Measurements from ENCODE around the gene ZC3H4.
"Not testable (repeated sequence)": the region's sequence is repeated elsewhere in the genome, so short reads cannot be mapped to it uniquely, and the experiment has no call there.

ZC3H4 gene

DNA sequence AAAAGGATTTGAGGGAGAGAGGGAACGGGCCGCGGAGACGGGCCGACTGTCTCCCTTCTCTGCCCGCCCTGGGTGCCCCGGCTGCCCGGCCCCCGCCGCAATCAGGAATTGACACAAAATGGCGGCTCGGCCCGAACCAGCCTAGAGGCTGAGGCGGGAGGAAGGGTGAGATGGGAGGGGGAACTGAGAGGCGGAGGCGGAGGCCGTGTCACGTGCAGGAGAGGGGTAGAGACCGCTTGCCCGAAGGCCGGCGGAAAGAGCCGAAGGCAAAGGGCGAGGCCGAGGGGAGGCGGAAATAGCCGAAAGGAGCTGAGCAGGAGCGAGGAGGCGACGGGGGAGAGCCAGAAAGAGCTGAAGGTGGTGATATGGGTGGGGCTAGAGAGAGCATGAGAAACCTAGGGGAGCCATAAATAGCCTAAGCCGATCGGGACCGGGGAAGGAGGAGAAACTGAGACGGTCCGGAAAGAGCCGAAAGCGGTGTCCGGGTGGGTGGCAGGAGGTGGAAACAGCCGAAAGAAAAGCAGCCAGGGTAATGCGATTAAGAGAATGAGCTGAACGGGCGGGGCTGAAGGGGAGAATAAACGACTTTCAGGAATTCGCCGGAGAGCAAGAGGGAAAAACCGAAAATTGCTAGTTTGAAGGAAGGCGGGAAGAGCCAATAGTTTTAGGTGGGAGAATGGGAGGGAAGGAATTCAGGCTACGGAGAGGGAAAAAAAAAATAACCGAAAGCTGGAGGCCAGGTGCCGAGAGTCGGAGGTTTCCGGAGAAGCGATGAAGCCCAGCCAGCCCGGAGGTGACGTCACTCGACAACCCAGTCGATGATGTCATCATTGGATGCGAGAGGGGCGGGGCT lies at the start of gene ZC3H4:
Gene ZC3H4, minus strand, starts transcription at position 780 of the 853 bp plus-strand sequence. CDS start 1,192 bp downstream, outside the sequence.
- DNase-seq (ENCODE audit: low read depth) = peak; percentile 99

DNA sequence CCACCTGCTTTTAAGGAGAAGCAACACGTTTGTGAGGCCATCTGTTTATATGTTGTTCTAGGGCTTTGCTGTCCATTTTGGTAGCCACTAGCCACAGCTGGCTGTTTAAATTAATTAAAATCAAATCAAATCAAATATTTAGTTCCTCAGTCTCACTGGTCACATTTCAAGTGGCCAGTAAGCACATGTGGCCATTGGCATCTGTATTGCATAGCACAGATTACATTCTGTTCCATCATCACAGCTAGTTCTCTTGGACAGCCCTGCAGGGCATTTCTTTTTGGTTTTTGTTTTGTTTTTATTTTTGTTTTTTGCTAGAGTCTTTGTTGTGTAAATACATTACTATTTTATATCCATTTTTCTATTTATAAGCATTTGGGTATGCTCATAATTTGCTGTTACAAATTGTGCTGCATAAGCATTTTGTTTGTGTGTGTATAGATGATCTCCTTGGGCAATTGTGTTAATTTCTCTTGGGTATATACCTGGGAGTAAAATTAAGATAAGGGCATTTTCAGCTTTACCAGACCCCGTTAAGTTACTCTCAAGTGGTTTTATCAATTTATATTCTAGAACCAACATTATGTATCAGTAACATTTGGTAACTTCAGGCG lies 48.4 kb upstream of the ZC3H4 start:
- peak; percentile 60 for DNase-seq (ENCODE audit: low read depth)

DNA sequence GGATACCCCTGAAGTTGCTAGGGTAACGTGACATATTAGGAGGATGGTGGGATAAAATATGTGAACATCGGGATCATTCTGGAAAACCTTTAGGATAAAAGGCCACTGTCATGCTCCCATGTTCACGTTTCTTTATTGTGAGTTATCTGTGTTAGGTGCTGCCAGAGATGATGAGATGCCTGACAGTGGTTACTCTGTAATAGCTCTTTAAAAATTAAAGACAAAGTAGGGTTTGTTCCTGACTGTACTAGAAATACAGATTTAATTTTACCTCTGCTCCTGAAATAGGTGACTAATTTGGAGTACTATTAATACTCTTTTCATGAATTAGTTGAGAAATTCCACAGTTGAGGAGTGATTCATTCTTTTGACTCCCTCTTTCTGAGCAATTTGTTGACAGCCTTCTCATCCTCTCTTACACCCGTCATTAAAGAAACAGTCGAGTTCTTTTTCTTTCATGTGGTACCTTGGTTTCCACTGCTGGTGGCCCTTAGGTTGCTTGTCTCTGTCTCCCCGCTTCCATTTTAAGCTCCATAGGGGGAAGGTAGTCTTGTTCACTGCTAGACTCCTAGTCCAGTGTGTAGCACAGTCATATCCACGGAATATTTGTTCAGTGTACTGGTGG lies 45.4 kb upstream of the ZC3H4 start:
- no peak for DNase-seq (ENCODE audit: low read depth)

DNA sequence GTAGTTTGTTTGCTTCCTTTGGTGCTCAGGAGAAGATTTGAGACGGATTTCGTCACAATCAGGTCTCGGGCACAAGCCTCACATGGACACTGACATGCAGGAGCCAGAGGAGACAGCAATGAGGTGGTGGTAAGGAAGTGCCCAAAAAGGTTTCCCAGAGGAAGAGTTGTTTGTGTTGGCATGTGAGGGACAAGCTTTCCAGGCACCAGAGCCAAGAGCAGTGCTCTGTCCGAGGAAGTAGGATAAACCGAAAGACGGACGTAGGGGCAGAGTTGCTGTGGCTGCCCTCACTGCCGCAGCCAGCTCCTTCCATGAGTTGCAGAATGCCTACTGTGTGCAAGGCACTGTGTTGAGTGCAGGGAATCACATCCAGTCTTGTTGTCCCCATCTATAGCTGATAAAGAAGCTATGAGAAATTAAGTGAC lies 44.8 kb upstream of the ZC3H4 start:
- no peak for DNase-seq (ENCODE audit: low read depth)

DNA sequence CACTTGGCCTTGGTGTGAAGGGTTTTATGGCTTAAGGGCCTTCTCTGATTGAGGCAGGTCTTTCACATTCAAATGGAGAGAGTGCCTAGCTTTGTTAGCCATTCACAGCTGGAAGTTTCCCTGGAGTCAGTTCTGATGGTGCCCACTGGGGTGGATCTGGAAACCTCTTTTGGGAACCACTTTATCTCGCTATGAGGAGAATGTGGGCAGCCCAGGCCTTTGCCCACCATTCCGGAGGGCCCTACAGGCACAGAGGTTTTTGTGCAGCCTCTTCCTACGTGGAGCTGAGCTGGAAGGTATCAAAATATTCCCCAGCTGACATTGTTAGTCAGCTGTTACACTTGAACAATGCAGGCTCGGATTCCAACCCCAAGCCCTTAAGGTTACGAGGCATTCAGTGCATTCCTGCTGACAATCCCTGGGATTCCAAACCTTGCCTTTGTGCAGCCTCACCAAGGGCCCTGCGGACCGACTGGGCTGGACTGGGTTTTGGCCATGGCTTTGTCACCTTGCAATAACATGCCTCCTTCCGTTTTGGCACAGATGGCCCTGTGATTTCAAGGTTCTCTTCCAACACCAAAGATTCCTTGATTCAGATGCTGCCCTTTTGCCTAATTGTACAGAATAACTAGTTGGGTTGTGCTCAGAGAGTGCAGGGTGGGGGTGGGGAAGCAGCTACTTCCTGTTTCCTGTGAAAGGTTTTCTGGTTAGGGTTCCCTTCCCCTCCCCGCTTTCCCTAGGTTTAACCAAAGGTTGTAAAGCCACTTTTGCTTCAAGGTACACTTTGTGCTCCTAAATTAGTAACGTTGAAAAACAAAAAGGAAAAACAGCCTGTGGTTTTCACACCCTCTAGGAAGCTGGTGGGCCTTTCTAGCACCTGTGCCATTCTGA lies 44.1 kb upstream of the ZC3H4 start:
- DNase-seq (ENCODE audit: low read depth) = peak; percentile 51

DNA sequence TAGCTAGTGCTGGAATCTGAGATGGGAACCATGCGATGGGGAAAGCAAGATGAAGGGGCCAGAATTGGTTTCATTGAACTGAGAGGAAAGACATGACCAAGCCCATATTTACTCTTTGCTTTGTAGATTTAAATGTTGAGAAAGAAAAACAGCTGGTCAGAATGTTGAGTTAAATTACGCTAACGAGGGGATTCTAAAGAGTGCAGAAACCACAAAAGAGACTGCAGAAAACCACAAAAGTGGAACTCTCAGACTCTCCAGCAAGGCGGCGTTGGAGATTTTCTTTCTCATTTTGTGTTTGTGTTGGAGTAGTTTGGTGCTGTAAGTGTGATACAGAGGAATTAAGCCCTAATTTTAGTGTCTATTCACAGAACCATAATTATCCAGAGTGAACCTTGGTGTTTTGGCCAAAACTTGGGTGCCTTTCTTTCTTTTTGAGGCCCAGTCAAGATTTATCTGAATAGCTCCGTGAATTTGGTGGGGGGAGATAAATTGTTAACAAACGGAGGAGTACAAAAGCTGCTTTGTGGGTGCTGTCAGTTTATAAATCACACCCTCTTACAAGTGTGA lies 43.4 kb upstream of the ZC3H4 start:
- DNase-seq (ENCODE audit: low read depth) = peak; percentile 21

DNA sequence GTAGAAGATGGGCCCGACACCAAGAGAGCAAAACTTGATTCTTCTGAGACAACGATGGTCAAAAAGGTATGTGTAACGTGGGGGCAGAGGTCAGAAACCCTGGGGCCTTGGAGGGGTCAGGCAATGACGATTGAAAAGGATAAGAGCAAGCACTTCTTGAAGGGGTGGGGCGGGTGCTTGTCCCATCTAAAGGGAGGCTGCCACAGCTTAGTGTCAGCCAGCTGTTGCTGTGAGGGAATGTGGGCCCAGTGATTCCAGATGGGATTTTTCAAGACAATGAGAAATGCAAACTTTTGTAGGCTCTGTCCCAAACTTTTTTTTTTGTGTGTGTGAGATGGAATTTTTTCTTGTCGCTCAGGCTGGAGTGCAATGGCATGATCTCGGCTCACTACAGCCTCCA lies 41.6 kb upstream of the ZC3H4 start:
- DNase-seq (ENCODE audit: low read depth) = peak; percentile 73

DNA sequence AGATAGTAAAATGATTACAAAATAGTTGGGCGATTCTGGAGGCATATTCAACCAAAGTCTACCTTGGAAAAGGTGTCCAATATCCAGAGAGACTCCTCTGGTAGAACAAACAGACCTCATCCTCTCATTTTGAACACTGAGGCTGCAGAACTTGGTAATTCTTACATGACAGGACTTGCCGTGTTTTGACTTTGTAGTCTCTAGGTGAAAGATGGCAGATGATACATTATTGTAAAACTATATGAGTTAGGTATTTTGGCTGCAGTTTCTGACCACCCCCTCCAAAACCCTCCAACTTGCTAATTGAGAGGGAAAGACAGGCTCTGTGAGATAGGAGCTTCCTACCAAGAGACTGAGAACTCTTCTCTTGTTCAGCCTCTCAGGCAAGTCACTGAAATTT lies 39.7 kb upstream of the ZC3H4 start:
- DNase-seq (ENCODE audit: low read depth) = no peak

DNA sequence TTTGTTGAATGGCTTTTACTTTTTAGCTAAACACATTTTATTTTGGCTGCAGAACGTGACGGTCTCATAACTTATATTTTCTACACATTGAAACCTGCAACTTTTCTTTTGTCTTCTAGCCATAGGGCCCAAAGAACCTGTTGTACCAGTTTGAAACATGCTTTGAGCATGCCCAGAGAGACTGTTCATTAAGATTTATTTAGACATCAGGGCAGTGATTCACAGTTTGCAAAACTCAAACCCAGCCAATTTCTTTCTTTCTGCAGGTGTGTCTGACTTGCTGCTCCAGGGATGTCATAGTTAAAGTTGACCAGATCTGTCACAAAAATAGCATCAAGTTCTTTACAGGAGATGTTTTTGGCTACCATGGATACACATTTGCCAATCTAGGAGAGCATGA lies 39.1 kb upstream of the ZC3H4 start:
- DNase-seq (ENCODE audit: low read depth) = no peak

DNA sequence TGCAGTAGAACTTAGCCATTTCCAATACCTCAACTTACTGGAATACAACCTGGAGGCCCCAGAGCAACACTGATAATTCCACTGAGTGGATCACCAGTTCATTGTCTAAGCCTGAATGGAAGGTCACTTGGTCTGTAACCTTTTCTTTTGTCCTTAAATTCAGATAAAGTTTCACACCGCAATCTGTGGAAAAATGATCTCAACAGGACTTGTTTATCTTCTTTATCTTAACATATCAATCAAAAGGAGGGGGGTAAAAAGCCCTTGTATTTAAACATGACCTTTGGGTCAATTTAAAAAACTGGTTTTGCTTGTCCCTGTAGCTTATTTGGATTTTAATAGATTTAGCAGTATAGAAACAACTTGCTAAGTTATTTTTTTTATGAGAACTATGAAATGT lies 38.6 kb upstream of the ZC3H4 start:
- DNase-seq (ENCODE audit: low read depth) = no peak

DNA sequence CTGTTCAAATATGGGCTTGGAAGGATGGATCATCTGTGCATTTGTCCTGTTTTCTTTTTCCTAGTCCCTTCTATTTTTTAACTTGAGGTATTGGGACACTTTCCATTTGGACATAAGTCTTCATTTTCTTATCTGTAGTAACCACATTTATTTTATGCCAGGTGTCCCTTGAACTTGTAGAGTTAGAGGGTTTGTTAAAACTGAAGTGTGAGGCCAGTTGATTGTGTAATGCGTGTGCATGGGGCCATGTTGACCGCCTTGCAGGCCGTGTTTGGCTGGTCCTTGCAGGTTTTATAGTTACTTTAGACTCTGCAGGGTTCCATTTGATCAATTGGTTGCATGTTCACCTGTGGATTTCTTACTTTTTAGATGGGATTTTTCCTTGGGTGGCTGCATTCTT lies 38.1 kb upstream of the ZC3H4 start:
- no peak for DNase-seq (ENCODE audit: low read depth)

DNA sequence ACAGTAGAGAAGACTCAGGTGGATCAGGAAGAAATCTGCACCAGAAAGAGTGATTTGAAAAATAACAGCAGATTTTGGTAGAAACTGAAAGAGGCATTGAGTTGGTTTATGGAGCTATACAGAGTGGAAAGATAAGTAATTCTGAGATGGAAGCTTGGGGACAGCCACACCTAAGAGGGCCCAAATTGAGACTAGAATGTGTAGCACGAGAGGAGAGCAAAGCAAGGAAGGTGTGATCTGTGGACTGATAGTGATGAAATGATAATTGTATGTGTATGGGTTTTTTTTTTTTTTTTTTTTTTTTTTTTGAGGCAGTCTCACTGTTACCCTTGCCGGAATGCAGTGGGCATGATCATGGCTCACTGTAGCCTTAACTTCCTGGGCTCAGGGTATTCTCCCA lies 33.3 kb upstream of the ZC3H4 start:
- DNase-seq (ENCODE audit: low read depth) = no peak

DNA sequence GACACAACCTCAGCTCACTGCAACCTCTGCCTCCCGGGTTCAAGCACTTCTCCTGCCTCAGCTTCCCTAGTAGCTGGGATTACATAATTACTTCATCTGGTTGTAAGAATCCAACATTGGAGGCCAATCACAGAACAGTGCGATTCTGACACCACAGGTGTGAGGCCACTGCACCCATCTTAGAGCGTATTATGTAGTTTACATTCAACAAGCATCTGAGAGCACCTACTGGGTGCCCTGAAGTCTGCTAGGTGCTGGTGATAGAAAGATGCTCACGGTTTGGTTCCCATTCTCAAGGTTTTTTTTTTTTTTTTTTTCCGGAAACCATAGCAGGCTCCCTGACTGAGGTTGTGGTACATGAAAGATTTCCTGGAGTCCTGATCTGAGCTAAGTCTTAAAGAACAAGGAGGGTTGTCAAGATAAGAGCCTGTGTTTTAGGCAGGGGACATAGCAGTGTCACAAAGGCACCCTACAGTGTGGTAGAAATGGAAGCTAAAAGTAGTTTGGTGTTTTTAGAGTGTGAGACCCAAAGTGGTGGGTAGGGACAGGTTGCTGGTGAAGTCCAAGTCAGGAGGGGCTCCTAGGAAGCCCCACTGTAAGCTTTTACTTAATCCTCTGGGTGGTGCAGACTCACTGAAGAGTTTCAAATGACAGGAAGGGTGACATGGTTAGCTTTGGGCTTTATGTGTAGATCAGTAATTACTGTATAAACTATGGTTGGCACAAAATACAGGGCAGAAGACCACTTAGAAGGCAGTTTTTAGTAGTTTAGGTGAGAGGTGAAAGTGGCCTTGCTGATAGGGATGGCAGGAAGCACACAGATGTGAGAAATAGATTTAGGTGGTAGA lies 32.3 kb upstream of the ZC3H4 start:
- no peak for DNase-seq (ENCODE audit: low read depth)

DNA sequence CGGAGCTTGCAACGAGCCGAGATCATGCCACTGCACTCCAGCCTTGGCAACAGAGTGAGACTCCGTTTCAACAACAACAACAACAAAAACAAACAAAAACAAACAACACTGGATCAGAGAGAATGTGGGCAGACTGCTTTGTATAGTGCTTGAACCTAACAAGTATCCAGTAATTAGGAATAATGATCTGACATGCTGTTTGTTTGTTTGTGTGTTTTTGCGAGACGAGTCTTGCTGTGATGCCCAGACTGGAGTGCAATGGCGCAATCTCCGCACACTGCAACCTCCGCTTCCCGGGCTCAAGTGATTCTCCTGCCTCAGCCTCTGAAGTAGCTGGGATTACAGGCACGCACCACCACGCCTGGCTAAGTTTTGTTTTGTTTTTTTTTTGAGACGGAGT lies 31.1 kb upstream of the ZC3H4 start:
- no peak for DNase-seq (ENCODE audit: low read depth)

DNA sequence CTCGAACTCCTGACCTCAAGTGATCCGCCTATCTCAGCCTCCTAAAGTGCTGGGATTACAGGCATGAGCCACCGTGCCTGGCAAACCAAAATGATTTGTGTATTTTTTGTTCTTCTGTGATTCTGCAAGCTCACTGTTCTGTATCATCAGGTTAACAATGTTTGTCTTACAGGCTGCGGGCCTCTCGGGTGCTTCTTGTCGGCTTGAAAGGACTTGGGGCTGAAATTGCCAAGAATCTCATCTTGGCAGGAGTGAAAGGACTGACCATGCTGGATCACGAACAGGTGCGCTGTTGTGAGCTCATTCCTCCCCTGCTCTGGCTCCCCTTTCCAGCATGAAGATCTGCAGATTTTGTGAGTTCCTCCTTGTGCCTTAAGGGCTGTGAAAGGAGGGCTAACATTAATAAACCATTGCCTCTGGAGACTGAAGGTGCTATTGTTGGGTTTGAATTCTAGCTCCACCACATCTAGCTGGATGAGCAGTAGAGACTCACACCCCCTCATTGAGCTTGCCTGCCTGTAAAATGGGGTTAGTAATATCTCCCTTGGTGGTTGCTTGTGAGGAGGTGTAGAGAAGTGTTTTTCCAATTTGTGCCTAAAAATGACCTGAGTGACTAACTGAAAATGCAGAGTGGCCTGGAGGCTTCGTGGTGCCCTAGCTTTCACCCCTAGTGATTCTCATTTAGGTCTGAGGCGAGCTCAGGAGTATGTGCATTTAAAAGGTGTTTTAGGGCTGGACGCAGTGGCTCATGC lies 29.9 kb upstream of the ZC3H4 start:
- DNase-seq (ENCODE audit: low read depth) = no peak

DNA sequence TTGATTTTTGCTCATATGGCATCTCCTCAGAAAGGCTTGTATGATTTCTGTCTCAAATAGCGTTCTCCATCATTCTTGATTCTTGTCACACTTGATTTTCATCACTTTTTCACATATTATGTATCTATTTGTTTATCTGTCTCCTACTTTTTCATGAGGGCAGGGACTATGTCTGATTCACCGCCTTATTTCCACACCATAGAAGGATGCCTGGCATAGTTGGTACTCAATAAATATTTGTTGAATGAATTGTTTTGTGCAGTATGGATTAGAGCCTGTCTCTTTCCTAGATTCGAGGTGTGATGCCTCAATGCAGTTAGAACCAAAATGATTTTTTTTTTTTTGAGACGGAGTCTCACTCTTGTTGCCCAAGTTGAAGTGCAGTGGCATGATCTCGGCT lies 29.2 kb upstream of the ZC3H4 start:
- DNase-seq (ENCODE audit: low read depth) = no peak

DNA sequence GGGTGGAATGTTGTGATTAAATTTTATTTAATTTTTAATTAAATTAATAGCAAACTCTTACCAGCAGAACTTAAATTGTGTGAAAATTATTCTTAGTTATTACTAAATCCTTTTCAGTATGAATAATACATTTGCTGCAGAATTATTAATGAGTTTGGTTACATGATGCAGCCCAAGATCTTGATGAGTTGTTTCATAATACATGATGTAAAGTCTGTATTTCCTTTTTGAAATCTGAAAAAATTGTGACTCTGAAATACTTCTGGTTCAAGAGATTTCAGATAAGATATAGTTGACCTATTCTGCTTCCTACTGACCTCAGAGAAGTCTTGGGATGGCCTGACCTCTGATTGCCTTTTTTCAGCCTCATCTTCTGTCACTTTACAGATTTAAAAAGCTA lies 28.1 kb upstream of the ZC3H4 start:
- DNase-seq (ENCODE audit: low read depth) = no peak

DNA sequence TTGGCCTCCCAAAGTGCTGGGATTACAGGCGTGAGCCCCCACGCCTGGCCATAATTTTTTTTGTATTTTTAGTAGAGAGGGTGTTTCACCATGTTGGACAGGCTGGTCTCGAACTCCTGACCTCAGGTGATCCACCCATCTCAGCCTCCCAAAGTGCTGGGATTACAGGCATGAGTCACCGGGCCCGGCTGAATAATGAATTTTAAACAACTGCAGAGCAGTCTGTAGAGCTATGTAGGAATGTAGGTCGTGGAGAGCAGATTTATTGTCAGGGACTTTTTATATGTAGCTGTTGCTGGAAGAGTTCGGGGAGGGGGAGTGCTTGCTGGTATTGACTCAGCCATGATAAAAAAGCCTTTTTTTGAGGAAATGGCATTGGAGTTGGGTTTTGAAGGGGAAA lies 27.7 kb upstream of the ZC3H4 start:
- not testable (repeated sequence) for DNase-seq (ENCODE audit: low read depth)

DNA sequence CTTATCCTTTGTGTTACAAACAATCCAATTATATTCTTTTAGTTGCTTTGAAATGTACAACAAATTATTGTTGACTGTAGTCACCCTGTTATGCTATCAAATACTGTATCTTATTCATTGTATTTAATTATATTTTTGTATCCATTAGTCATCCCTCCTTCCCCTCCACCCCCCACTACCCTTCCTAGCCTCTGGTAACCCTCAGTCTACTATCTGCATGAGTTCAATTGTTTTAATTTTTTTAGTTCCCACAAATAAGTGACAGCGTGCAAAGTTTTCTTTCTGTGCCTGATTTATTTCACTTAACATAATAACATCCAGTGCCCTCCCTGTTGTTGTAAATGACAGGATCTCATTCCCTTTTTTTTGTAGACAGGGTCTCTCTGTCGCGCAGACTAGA lies 21.6 kb upstream of the ZC3H4 start:
- no peak for DNase-seq (ENCODE audit: low read depth)

DNA sequence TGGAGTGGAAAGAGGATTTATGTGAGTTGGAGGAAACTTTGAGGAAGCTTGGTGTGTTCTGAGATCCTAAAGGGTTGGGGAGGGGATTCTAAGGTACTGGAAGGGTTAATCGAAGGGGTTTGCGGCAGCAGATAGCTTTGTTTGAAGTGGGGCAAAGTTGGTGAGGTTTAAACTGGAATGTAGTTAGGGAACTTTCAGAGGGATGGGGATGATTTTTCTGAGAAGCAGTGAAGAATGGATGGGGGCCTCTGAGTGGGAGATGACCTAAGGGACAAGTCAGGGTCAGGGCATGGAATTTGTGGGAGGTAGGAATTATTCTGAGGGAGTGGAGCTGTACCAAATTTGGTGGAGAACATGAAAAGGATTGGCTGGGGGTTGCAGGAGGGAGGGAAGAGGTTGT lies 21.0 kb upstream of the ZC3H4 start:
- DNase-seq (ENCODE audit: low read depth) = no peak

Data from fibroblast of gingiva (primary cell).